Measurements from ENCODE around the gene SLC43A2. TPM values are rescaled to one million over a fixed set of nuclear protein-coding genes. Genes with fewer than 3 reads are reported as not detected.
A peak's percentile ranks its signal among the peaks of the same experiment; 100 is the strongest.

SLC43A2 gene
- total and polyA plus RNA-seq, 4 donors = 0.63 to 7.9 (median 4.7) TPM

DNA sequence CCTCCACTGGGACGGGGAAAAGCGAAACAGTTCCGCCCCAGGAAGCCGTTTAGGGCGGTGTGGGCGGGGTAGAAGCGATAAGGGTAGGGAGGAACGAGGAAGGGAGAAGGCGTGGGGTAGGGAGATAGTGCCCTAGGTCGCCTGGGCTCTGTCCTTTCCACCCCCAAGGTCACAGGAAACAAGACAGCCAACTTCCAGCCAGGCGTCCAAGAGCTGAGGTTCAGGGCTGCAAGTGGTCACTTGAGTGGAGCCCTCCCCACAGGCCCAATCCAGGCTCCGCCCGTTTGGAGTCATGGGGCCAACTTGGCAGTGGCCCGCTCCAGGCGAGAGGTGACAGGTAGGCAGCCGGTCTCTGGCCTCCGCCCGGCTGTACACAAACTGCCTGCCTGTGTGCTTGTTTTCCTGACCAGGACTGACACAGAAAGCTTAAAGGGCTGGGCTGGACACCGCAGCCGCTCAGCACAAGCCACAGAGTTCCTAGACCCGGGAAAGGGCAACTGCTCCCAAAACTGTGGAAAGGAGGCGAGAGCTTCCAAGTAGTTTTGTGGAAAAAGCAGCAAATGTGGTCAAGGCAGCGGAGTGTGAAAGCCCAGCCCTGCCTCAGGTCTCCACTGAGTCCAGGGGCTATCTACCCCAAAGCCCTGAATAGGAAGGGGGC, 21.3 kb upstream of the SLC43A2 start, which contains the start of gene RILP:
TSS of gene RILP (minus strand) at position 23 of the 658 bp plus-strand sequence. CDS start 62 bp downstream, outside the sequence.
- Histone ChIP-seq H3K27ac (ENCODE audit: low read depth in 1 of 2, low read length in 2 of 2) (peak within 1 kb of the TSS; percentile 96 to 98), H3K4me1 (ENCODE audit: control insufficient read depth in 4 of 4, insufficient read depth in 4 of 4, low read length in 3 of 4) (peaks cover 2 to 48% (median 32%) of the 10 kb centered on the region in 4 donors), H3K36me3 (ENCODE audit: control insufficient read depth in 4 of 4, insufficient read depth in 3 of 4, low read depth in 1 of 4, low read length in 3 of 4) (peaks cover 18 to 45% (median 39%) of the 10 kb centered on the region in 4 donors), H3K9ac (ENCODE audit: low read depth in 1 of 2, low read length in 2 of 2) (peak within 1 kb of the TSS; percentile 60 to 71), H3K4me3 (ENCODE audit: low read depth in 1 of 3, low read length in 3 of 3) (peak within 1 kb of the TSS; percentile 54 to 78 (median 78)), H3K27me3 (ENCODE audit: control insufficient read depth in 4 of 4, insufficient read depth in 4 of 4, low read length in 3 of 4) (no peaks in the 10 kb centered on the region), H3K9me3 (ENCODE audit: control insufficient read depth in 4 of 4, low read length in 3 of 4) (no peaks in the 10 kb centered on the region)
- TF ChIP-seq RAD21 (IDR thresholded peaks at IDR 0.05) (peak; percentile 35 to 43), YY1 (IDR thresholded peaks at IDR 0.05) (peak; percentile 85), SP1 (IDR thresholded peaks at IDR 0.05) (peak; percentile 98), NR2F2 (IDR thresholded peaks at IDR 0.05) (peak; percentile 98), ZBTB33 (IDR thresholded peaks at IDR 0.05) (no peak), EGR1 (IDR thresholded peaks at IDR 0.05; ENCODE audit: low read depth in 2 of 2) (peak in 1 of 2 donors; percentile 86), JUND (IDR thresholded peaks at IDR 0.05) (peak in 1 of 2 donors; percentile 19), HNF4G (IDR thresholded peaks at IDR 0.05) (peak; percentile 28), FOXA2 (IDR thresholded peaks at IDR 0.05) (peak; percentile 49), HNF4A (conservative IDR thresholded peaks at IDR 0.05) (peak; percentile 84 to 91), GABPA (IDR thresholded peaks at IDR 0.05 in 1 of 2, conservative IDR thresholded peaks at IDR 0.05 in 1 of 2) (peak in 1 of 2 donors; percentile 75), REST (IDR thresholded peaks at IDR 0.05) (peak; percentile 85), RXRA (IDR thresholded peaks at IDR 0.05) (peak; percentile 93 to 98), FOXA1 (IDR thresholded peaks at IDR 0.05) (peak; percentile 55), TAF1 (conservative IDR thresholded peaks at IDR 0.05) (peak; percentile 74)
- TF ChIP-seq, protein P1, sequence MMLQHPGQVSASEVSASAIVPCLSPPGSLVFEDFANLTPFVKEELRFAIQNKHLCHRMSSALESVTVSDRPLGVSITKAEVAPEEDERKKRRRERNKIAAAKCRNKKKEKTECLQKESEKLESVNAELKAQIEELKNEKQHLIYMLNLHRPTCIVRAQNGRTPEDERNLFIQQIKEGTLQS (IDR thresholded peaks at IDR 0.05) = no peak
- TF ChIP-seq, protein P2, sequence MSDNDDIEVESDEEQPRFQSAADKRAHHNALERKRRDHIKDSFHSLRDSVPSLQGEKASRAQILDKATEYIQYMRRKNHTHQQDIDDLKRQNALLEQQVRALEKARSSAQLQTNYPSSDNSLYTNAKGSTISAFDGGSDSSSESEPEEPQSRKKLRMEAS (IDR thresholded peaks at IDR 0.05) = peak; percentile 97
- TF ChIP-seq, protein P3, sequence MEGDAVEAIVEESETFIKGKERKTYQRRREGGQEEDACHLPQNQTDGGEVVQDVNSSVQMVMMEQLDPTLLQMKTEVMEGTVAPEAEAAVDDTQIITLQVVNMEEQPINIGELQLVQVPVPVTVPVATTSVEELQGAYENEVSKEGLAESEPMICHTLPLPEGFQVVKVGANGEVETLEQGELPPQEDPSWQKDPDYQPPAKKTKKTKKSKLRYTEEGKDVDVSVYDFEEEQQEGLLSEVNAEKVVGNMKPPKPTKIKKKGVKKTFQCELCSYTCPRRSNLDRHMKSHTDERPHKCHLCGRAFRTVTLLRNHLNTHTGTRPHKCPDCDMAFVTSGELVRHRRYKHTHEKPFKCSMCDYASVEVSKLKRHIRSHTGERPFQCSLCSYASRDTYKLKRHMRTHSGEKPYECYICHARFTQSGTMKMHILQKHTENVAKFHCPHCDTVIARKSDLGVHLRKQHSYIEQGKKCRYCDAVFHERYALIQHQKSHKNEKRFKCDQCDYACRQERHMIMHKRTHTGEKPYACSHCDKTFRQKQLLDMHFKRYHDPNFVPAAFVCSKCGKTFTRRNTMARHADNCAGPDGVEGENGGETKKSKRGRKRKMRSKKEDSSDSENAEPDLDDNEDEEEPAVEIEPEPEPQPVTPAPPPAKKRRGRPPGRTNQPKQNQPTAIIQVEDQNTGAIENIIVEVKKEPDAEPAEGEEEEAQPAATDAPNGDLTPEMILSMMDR (IDR thresholded peaks at IDR 0.05; ENCODE audit: low read depth, low read length, missing input control) = no peak
- WGBS = 9% methylated on average over 23 of the region's 23 CpGs
- peak; percentile 87 for DNase-seq (ENCODE audit: low spot score)

All from liver (tissue), 9 donors.